ENCODE results near the gene AP2A2.

Gene AP2A2

DNA sequence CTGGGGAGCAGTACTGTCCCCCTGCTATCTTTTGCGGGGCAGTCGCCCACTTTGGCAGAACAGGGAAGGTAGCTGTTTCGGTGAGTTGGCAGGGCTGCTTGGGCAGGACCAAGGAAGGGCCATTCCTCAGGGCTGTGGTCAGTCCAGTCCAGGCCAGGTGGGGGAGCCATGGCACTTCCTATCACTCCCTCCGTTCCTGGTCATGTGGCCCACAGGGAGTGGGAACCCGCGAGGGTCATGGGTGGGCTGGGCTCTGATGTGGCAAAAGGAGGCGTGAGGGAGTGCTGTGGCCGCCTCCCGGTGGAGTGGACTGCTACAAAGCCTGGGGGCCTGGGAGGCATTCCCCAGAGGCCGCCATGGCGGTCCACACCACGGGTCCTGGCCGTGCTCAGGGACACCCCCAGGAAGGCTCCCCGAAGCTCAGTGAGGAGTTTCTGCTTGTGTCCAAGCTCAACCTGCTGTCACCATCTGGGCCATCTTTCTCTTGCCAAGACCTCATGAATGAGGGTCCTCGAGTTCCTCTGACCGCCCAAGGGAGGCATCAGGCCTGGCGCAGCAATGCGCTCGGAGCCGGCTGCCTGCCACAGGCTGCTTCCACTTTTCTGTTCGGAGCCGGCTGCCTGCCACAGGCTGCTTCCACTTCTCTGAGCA lies 27.0 kb upstream of the AP2A2 start:
- DNase-seq, result peak in 5 of 56 donors; percentile 25 to 43 (median 37)

DNA sequence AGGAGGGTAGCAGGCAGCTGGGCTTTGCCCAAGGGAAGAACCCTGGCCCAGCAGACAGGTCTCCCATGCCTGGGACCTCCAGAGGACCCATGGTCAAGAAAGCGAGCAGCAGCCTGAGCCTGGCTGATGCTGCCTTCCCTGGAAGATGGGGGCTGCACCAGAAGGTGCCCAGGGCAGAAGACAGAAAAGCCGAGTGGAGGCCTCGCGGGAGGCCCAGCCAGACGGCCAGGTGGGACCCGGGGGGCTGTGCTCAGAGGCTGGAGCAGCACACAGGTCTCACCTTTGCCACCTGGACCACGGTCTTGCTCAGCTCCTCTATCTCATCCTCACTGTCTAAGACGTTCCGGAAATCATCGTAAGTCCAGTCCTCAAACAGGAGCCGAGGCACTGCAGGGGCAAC lies 25.9 kb upstream of the AP2A2 start:
- DNase-seq, result no peak

- no peak for DNase-seq
These were observed 25.1 kb upstream of the AP2A2 start for GRCh38 chr11:900545-900944.

DNA sequence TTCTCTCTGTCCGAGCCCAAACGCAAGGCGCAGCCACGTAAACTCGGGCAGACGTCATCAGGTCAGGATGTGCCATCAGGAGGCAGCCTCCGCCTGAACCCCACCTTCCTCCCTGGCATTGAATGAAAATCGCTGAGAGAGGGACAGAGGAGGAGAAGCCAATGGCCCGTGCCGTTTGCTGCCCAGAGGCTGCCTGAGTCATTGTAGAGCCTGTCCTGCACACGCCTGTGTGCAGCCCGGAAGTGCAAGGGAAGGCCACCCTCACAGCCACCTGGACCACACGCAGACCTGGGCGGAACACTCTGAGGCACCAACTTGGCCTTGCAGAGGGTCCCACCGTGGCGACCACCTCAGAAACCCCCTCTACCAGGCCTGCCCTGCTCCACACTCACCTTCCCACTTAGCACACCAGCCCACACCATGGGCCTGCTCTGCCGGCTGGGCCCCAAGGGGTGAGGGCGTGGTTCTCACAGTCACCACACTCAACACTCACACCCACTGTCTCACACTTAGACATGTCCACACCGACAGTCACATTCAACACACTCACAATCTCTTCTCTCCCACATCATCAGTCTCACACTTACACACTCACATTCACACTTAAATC lies 24.1 kb upstream of the AP2A2 start:
- DNase-seq, result no peak

DNA sequence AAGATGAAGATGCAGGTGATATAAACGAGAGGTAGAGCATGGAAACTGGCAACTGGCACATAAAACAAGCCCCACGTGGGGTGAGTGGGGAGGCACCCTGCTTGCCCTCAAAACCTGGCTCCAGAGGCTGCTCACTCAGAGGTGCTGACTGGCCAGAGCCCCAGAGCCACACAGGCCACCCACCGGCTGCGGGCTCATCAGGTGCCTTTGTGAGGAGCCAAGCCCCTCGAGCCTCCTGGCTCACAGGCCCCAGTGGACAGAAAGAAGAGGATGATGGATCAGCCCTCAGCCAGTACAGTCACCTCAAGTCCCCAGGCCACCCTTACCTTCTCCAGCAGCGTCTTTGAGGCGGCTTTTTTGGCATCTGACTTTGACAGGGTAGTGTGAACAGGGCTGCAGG lies 21.3 kb upstream of the AP2A2 start:
- DNase-seq, result no peak

GRCh38 chr11:905952-906351 lies 19.7 kb upstream of the AP2A2 start:
- DNase-seq, result no peak

- no peak for DNase-seq
These were observed 18.0 kb upstream of the AP2A2 start for GRCh38 chr11:907668-908067.

GRCh38 chr11:908273-908672 lies 17.4 kb upstream of the AP2A2 start:
- no peak for DNase-seq

GRCh38 chr11:909406-909805 lies 16.3 kb upstream of the AP2A2 start:
- DNase-seq, result no peak

GRCh38 chr11:910044-910588 lies 15.6 kb upstream of the AP2A2 start:
- DNase-seq, result no peak

- peak in 50 of 56 donors; percentile 25 to 91 (median 76) for DNase-seq
These were observed 15.1 kb upstream of the AP2A2 start, which contains the start of gene CHID1 for GRCh38 chr11:910589-911030. CHID1 (minus strand) TSS chr11:910810; CDS start chr11:904816, 5,994 bp downstream.

GRCh38 chr11:911031-911889 lies 14.4 kb upstream of the AP2A2 start:
- peak in 8 of 56 donors; percentile 10 to 65 (median 54) for DNase-seq

DNA sequence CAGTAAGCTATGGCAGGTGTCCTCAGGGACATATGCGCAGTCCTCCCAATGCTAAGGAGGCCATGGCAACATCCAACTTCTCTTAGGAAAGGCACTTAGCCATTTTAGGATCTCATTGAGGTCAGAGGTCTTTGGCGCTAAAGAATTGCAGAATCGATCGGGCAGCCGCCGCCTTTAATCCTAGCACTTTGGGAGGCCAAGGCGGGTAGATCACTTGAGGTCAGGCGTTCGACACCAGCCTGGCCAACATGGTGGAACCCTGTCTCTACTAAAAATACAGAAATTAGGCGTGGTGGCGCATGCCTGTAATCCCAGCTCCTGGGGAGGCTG lies 13.8 kb upstream of the AP2A2 start:
- DNase-seq, result no peak

GRCh38 chr11:912266-912665 lies 13.4 kb upstream of the AP2A2 start:
- no peak for DNase-seq

DNA sequence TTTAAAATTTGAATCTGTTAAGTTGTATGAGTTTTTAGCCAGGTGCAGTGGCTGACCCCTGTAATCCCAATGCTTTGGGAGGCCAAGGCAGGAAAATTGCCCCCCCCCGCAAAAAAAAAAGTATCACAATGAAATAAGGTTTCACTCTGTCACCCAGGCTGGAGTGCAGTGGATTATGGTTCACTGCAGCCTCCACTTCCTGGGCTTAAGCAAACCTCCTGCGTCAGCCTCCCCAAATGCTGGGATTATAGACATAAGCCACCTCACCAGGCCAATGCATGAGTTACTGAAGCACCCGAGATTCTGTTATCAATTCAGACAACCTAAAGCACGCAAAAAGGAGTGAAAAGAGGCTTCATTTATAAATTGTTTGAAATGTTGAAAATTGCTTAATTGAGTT lies 12.6 kb upstream of the AP2A2 start:
- DNase-seq, result no peak

- no peak for DNase-seq
These were observed 11.5 kb upstream of the AP2A2 start for GRCh38 chr11:914204-914603.

GRCh38 chr11:914747-915501 lies 10.7 kb upstream of the AP2A2 start:
- peak in 14 of 56 donors; percentile 18 to 53 (median 38) for DNase-seq

GRCh38 chr11:917426-917825 lies 8.2 kb upstream of the AP2A2 start:
- DNase-seq, result no peak

- no peak for DNase-seq
These were observed 3.6 kb upstream of the AP2A2 start for GRCh38 chr11:921921-922678.

DNA sequence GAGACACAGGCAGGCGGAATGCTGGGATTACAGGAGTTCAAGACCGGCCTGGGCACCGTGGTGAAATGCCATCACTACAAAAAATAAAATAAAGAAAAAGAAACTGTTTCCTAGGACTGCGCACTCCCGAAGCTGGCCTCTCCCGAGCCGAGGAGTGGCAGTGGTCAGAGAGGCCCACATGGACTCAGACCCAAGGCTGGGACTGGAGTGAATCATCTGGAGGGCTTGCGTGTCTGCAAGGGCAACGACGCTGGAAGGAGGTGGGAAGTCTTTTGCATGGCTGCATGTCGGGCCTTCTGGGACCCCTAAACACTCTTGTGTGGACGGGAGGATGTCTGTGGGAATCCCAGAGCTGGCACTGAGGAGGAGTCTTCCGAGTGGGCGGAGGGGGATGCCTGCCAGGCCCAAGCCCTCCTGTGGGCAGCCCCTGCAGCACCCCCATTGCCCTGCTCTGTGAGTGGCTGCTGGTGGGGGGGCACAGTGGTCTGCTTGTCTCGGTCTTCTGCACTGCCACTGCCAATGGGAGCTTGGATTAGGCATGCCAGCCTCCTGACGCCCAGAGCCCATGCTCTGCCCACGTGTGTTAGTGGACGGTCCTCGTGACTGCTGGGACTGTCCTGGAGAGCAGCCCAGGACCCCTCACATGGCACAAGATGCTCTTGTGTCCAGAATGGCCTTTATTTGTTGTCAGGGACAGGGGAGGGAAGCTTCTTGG lies 1.8 kb upstream of the AP2A2 start:
- peak in 11 of 56 donors; percentile 19 to 45 (median 32) for DNase-seq

All from amygdala (tissue), 56 donors.